Measurements from ENCODE around the gene PPP6R1. TPM values are rescaled to one million over a fixed set of nuclear protein-coding genes. Genes with fewer than 3 reads are reported as not detected.
"Not testable (repeated sequence)": the region's sequence is repeated elsewhere in the genome, so short reads cannot be mapped to it uniquely, and the experiment has no call there.

PPP6R1 gene
- polyA plus RNA-seq, 3 donors = 16.9 to 91.3 (median 22.0) TPM

DNA sequence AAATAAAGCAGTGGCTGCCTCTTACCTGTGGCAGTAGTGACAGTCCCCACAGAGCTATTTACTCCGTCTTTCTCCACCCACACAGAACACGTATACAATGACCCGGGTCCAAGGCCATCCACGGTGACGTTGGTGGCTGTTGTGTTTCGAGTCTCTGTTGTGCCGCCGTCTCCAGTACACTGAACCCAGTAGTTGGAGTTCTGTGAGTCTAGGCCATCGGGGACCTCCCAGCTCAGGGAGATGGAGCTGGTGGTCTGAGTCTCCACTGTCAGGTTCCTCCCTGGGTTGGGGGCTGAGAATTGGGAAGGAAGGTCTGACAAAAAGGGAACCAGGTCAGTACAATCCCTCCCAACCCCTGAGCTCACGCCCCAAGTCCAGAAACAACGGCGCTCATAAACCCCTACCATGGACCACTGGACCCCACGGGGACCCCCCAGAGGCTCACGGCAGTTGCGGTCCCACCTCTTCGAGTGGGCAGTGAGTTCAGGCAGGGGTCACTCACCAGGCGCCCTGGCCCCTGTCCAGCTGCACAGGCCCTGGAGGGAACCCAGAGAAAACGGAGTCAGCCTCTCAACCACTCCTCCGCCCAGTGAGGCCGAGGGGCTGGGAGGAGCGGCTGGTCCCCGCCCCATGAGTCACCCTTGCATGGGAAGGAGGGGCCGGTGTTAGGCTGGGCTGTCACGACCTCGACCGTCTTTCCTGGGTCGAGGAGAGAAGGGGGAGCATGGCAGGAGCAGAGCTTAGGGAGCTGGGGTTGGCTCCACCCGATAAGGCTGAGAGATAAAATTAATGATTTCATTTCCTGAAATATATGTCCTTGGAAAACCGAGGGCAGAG, 51.9 kb downstream of the PPP6R1 start:
- peak overlapping the region in 1 of 3 experiments; percentile 16 for H3K4me3 ChIP-seq (replicated peaks in 1 of 3; ENCODE audit: low read depth in 2 of 3, low read length in 3 of 3)
- no peaks in the 10 kb centered on the region for H3K36me3 ChIP-seq (replicated peaks in 1 of 2; ENCODE audit: control insufficient read depth in 1 of 2, insufficient read depth in 2 of 2, low read length in 2 of 2)
- Mint-ChIP-seq H3K9me3 (peaks cover 0 to 3% (median 1%) of the 10 kb centered on the region in 7 donors), H3K4me3 (peak overlapping the region; percentile 54 to 83), H3K4me1 (peaks cover 18% of the 10 kb centered on the region), H3K36me3 (no peaks in the 10 kb centered on the region), H3K27ac (peak overlapping the region; percentile 25 to 88 (median 61)), H3K27me3 (ENCODE audit: low read depth in 3 of 3) (peaks cover 6 to 33% (median 32%) of the 10 kb centered on the region in 3 donors)
- no peaks in the 10 kb centered on the region for H3K9me3 ChIP-seq (replicated peaks in 1 of 2; ENCODE audit: control insufficient read depth in 1 of 2, insufficient read depth in 1 of 2, low read length in 2 of 2)
- H3K9ac ChIP-seq (ENCODE audit: insufficient read depth, low read length, poor library complexity, severe bottlenecking) = no peak overlapping the region
- intact Hi-C loops (cut with micrococcal nuclease) = loop anchor here in 1 of 2 donors (1.0 kb wide), 1 partner anchor 8 kb away; no protein-coding TSS in a partner anchor
- peaks cover 12 to 22% of the 10 kb centered on the region in 2 donors for H3K4me1 ChIP-seq (ENCODE audit: control insufficient read depth in 1 of 2, insufficient read depth in 2 of 2, low read length in 2 of 2)
- H3K27ac ChIP-seq (ENCODE audit: low read depth in 1 of 2, low read length in 2 of 2) = no peak overlapping the region
- H2AFZ ChIP-seq (ENCODE audit: insufficient read depth, low read depth, low read length, poor library complexity, severe bottlenecking) = peak overlapping the region; percentile 51
- TF ChIP-seq, protein P1, sequence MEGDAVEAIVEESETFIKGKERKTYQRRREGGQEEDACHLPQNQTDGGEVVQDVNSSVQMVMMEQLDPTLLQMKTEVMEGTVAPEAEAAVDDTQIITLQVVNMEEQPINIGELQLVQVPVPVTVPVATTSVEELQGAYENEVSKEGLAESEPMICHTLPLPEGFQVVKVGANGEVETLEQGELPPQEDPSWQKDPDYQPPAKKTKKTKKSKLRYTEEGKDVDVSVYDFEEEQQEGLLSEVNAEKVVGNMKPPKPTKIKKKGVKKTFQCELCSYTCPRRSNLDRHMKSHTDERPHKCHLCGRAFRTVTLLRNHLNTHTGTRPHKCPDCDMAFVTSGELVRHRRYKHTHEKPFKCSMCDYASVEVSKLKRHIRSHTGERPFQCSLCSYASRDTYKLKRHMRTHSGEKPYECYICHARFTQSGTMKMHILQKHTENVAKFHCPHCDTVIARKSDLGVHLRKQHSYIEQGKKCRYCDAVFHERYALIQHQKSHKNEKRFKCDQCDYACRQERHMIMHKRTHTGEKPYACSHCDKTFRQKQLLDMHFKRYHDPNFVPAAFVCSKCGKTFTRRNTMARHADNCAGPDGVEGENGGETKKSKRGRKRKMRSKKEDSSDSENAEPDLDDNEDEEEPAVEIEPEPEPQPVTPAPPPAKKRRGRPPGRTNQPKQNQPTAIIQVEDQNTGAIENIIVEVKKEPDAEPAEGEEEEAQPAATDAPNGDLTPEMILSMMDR (IDR thresholded peaks at IDR 0.05) = no peak
- peak overlapping the region; percentile 48 for H3K4me2 ChIP-seq (replicated peaks; ENCODE audit: extremely low read depth, low read length, poor library complexity, severe bottlenecking)
- no peaks in the 10 kb centered on the region for H3K79me2 ChIP-seq (ENCODE audit: insufficient read depth, low read length)
- no peaks in the 10 kb centered on the region for H3K27me3 ChIP-seq (ENCODE audit: control insufficient read depth in 2 of 2, insufficient read depth in 2 of 2, low read length in 2 of 2)
- 50% methylated on average over 27 of the region's 29 CpGs for WGBS (ENCODE audit: insufficient coverage)
- peak; percentile 62 to 79 (median 66) for DNase-seq
- H4K20me1 ChIP-seq (ENCODE audit: insufficient read depth, low read length) = no peaks in the 10 kb centered on the region

DNA sequence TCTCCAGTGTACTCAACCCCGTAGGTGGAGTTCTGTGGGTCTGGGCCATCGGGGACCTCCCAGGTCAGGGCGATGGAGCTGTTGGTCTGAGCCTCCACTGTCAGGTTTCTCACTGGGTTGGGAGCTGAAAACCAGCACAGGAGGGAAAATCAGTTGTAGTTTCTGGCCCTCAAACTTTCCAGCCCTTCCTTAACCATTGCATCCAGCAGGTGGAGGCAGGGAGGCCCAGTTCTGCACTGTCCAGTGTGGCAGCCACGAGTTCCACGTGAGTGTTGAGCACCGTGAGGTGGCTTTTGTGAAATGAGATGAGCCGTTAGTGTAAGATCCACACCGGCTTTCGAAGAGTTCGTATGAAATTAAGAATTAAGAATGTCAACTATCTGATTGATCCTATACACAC, 56.6 kb downstream of the PPP6R1 start:
- H3K9me3 Mint-ChIP-seq; H3K27ac ChIP-seq (ENCODE audit: low read depth in 1 of 2, low read length in 2 of 2); H3K4me1 ChIP-seq (ENCODE audit: control insufficient read depth in 1 of 2, insufficient read depth in 2 of 2, low read length in 2 of 2); H2AFZ ChIP-seq (ENCODE audit: insufficient read depth, low read depth, low read length, poor library complexity, severe bottlenecking); H4K20me1 ChIP-seq (ENCODE audit: insufficient read depth, low read length); H3K9me3 ChIP-seq (replicated peaks in 1 of 2; ENCODE audit: control insufficient read depth in 1 of 2, insufficient read depth in 1 of 2, low read length in 2 of 2); H3K4me3 ChIP-seq (replicated peaks in 1 of 3; ENCODE audit: low read depth in 2 of 3, low read length in 3 of 3); H3K79me2 ChIP-seq (ENCODE audit: insufficient read depth, low read length); DNase-seq; intact Hi-C loops (cut with micrococcal nuclease); H3K9ac ChIP-seq (ENCODE audit: insufficient read depth, low read length, poor library complexity, severe bottlenecking); H3K4me3 Mint-ChIP-seq; H3K4me2 ChIP-seq (replicated peaks; ENCODE audit: extremely low read depth, low read length, poor library complexity, severe bottlenecking); H3K27me3 ChIP-seq (ENCODE audit: control insufficient read depth in 2 of 2, insufficient read depth in 2 of 2, low read length in 2 of 2); H3K36me3 ChIP-seq (replicated peaks in 1 of 2; ENCODE audit: control insufficient read depth in 1 of 2, insufficient read depth in 2 of 2, low read length in 2 of 2); H3K27ac Mint-ChIP-seq; H3K36me3 Mint-ChIP-seq; H3K4me1 Mint-ChIP-seq: not testable (repeated sequence)
- TF ChIP-seq, protein P1 (IDR thresholded peaks at IDR 0.05) = peak; percentile 24
- 80% methylated on average over 3 of the region's 10 CpGs for WGBS (ENCODE audit: insufficient coverage)
- H3K27me3 Mint-ChIP-seq (ENCODE audit: low read depth in 3 of 3) = peaks cover 6 to 39% (median 35%) of the 10 kb centered on the region in 3 donors

Data from CD14-positive monocyte (primary cell).